GM23248 (cell line): ENCODE measurements around the gene FAM174A.

Source experiments
- EZH2 ChIP-seq: fragments of 200-600 bp; sonication (generic); IDR thresholded peaks from 2 replicates; pipeline ENCODE4 v1.6.1; 2018; ENCODE audit warnings: antibody characterized with exemption, mild to moderate bottlenecking; ENCODE audit not compliant: insufficient read depth, poor library complexity, severe bottlenecking
- EZH2phosphoT487 ChIP-seq: fragments of 200-600 bp; sonication (generic); IDR thresholded peaks from 2 replicates; pipeline ENCODE4 v1.6.1; 2018; ENCODE audit warnings: antibody characterized with exemption, moderate library complexity, mild to moderate bottlenecking, low read depth; ENCODE audit not compliant: insufficient read depth

DNA sequence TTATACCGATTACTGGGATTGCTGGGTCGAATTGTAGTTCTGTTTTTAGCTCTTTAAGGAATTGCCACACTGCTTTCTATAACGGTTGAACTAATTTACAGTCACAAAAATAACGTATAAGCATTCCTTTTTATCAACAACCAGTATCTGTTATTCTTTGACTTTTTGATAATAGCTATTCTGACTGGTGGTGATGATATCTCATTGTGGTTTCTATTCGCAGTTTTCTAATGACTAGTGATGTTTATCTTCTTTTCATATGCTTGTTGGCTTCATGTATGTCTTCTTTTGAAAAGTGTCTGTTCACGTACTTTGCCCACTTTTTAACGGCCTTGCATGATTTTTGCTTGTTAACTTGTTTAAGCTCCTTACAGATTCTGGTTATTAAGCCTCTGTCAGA, 74.4 kb downstream of the FAM174A start:
- TF ChIP-seq EZH2phosphoT487 (no peak), EZH2 (no peak)
